ENCODE measurements around the gene ZNF540.
A peak's percentile ranks its signal among the peaks of the same experiment; 100 is the strongest.
"Not testable (repeated sequence)": the region's sequence is repeated elsewhere in the genome, so short reads cannot be mapped to it uniquely, and the experiment has no call there.

Gene ZNF540

DNA sequence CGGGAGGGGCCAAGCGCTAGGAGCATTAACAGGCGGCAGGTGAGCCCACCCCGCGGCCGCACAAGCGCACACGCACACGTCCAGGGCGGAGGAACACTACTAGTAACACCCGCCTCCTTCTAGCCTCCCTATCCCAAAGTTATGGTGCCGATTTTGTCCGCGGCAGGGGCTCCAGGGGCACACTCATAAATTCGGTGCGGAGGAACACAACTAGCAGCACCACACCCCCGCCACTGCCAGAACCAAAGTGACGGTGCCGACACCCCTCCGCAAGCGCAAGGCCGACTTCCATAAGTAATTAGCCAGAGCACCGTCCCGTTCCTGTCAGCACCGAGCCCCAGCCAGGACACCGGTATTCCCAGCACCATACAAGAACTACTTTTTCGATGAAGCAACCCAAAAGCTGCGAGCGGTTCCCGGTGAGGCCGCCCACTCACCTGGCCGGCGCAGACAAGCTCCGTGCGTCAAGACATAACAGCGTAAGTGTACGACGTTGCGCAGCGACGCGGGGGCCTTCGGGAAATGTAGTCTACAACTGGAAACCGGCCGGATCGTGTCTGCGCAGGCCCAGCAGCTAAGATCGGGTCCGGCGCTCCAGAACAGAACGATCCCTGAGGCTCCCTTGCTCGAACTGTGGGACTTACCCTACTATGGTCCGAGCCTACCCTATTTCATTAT, at the start of gene ZNF540, which contains the start of gene ZNF571:
Gene ZNF540, plus strand, starts transcription at position 573 of the 678 bp plus-strand sequence. CDS start 3,572 bp downstream, outside the sequence.
Gene ZNF571, minus strand, starts transcription at position 489 of the 678 bp plus-strand sequence. CDS start 8,116 bp downstream, outside the sequence.
- DNase-seq, result peak; percentile 84

DNA sequence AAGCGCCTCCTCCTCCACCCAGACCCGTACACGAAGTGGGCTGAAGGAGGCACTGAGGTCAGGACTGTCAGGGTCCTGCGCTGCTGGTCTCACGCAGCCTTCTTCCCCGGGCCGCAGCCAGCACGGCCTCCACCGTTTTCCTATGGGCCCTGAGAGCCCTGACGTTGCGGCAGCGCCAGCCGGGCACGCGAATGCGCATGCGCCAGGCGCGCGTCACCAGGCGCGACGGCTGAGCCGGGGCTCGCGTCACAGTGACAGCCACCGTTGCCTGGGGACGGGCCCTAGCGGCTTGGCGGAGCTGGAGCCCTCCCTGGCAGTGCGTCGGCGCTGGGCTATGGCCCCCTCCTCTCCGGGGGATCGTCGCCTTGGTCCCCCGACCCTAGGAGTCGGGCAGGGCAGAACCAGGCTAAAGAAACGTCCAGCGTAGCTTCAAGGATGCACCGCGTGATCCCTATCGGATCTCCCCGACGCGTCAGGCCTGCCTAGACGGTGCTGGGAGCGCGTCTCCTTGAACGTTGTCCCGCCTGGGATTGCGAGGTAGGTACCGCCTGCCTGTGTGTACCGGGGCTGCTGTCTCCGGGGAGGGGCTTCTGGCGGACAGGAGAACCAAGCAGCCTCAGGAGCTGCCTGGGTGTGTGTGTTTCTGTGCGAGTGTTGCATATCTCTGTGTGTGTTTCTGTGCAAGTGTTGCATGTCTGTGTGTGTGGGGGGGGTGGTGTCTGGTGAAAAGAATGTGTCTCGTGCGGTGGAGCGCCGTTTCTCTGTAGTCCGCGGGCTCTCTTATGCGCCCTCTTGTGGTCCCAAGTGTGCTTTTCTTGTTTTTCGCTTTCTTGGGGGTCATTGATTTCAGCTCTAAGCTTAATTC, 43.3 kb upstream of the ZNF540 start:
- DNase-seq, result no peak

DNA sequence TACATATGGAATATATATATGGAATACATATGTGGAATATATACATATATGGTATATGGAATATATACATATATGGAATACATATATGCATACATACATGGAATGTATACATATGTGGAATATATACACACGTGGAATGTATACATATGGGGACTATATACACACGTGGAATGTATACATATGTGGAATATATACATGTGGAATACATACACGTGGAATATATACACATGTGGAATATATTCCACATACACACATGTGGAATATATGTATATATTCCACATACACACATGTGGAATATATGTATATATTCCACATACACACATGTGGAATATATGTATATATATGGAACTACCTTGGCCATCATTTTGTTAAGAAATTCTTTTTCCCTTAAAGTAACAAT, 31.2 kb upstream of the ZNF540 start:
- DNase-seq, result no peak

DNA sequence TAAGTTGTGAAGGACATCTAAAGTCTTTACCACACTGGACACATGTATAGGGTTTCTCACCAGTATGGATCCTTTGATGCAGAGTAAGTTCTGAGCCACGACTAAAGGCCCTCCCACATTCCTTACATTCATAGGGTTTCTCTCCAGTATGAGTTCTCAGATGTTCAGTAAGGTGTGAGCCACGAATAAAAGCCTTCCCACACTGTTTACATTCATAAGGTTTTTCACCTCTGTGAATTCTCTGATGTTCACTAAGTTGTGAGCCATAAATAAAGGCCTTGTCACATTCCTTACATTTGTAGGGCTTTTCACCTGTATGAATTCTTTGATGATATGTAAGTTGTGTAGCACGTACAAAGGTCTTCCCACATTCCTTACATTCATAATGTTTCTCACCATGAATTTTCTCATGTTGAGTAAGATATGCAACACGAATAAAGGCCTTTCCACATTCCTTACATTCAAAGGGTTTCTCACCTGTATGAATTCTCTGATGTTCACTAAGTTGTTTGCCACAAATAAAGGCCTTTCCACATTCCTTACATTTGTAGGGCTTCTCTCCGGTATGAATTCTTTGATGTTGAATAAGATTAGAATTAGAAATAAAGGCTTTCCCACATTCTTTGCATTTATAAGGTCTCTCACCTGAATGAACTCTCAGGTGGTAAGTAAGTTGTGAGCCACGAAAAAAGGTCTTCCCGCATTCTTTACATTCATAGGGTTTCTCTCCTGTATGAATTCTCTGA, 29.9 kb upstream of the ZNF540 start:
- DNase-seq, result no peak

DNA sequence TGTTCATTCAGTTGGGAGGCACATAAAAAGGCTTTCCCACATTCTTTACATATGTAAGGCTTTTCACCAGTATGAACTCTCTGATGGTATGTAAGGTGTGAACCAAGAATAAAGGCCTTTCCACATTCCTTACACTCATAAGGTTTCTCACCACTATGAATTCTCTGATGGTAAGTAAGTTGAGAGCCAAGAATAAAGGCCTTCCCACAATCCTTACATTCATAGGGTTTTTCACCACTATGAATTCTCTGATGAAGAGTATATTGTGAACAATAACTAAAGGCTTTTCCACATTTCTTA, 29.4 kb upstream of the ZNF540 start:
- no peak for DNase-seq

DNA sequence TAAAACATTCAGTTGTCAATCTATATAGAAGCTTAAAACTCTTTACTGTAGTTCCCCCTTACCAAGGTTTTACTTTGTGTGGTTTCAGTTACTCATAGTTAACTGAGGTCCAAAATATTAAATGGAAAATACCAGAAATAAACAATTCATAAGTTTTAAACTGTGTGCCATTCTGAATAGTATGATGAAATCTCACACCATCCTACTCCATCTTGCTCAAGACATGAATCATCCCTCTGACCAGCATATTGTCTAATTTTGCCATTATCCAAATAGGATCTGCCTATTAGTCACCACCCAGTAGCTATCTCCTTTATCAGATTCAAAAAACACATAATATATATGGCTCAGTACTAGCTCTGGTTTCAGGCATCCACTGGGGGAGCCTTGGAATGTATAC, 22.5 kb upstream of the ZNF540 start:
- DNase-seq, result no peak

DNA sequence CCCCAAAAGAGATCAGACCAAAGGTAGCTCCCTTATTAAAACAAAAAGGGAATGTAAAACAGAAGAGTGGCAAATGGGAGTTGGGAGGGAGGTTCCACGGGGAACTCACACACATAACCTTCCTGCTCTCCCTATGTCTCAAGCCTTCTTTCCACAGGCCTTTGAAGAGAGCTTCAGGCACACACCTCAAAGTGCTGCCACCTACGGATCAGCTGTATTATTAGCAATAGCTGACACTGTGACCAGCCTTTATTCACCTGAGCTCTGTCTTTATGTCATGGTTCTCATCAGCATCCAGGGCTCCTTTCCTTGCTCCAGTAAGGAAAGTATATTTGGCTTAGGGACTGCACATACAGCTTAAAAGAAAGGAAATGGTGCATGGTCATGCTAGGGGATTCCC, 11.3 kb upstream of the ZNF540 start:
- no peak for DNase-seq

DNA sequence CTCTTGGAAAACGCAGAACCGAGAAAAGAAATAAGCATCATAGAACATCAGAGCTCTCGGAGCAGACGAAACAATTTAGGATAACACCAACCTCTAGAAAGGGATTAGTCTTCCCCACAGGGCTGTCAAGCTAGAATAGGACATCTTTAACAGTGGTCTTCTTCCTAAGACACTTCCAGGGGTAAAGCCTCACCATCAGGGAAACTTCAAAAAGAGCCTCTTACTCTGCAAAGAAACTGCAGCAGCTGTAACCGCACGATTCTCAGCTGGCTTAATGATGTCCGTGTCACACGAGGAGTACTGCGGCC, 726 bp upstream of the ZNF540 start:
- DNase-seq, result no peak

DNA sequence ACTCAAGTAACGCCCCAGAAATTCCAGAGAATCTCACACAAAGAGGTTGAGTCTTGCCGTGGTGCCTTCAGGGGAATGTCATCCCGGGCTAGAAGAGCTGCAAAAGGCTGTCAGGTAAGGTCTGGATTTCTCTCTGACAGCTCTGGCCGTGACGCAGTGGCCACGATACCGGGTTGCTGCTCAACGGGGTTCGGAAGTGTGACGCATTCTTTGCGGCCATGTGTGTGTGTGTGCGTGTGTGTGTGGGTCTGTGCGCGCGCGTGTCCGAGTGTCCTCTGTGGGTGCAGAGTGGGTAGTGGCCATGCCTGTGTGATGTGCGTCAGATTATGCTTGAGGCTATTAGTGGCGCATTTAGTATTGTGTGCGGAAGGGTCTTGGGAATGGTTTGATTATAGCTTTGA, 306 bp downstream of the ZNF540 start:
- DNase-seq, result no peak

DNA sequence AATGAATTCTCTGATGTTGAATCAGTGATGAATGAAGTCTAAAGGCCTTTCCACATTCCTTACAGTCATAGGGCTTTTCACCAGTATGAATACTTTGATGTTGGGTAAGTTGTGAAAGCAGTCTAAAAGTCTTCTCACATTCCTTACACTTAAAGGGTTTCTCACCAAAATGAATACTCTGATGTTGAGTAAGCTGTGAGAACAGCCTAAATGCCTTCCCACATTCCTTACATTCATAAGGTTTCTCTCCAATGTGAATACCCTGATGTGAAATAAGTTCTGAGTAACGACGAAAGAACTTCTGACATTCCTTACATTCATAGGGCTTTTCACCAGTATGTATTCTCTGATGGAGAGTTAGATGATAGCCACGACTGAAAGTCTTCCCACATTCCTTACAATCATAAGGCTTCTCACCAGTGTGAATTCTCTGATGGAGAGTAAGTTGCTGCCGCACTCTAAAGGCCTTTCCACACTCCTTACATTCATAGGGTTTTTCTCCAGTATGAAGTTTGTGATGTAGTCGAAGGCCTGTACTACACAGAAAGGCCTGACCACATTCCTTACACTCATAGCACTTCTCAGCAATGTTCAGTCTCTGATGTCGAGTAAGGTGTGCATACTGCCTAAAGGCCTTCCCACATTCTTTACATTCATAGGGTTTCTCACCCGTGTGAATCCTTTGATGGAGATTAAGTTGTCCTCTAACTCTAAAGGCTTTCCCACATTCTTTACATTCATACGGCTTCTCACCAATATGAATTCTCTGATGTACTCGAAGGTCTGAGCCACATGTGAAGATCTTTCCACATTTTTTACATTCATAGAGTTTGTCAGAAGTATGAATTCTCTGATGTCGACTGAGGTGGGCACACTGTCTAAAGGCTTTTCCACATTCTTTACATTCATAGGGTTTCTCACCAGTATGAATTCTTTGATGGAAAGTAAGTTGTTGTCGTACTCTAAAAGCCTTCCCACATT, 40.7 kb downstream of the ZNF540 start:
- no peak for DNase-seq

DNA sequence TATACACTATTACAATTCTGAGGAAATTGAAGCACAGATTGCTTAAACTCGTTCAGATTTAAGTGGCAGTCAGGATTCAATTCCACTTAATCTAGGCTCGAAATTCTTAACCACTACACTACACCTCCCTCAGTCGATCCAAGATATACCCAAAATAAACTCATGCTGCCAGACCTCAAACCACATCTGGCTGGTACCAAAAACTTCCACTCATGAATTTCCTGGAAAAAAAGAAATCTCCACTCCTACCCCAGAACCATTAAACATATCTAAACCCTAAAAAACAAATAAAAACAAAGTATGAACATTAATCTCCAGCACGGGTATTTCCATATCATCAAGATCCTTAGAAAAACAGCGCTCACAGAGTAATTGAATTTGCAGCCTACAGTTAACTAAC, 59.4 kb downstream of the ZNF540 start:
- no peak for DNase-seq

DNA sequence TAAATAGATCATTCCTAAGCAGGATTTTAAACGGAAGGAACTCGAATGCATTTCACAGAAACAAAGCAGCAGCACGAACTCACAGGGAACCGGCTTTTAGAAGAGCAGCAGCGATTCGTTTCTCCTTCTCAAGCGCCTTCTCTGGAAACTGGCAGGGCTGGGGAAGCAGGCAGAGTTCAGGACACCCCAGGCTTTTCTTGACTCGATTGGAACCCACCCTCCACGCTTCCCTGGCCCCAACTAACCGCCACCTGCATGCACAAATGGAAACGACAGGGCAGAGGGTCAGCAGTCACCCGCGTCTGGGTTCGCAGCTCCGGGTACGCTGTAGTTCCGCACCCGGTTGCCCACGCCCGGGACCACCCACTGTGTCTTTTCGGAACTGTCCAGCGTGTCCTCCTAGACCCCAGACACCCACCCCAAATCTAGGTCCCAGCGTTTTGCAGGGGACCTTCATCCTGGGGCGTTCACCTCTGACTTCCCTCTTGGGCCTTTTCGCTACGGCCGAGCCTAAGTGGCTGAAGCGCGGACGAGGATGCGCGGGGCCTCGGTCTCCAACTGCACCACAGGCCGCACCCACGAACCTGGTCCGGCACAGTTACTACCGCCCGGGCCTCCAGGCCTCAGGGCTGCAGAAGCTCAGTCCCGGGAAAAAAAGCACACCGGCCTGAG, 60.1 kb downstream of the ZNF540 start:
- no peak for DNase-seq

DNA sequence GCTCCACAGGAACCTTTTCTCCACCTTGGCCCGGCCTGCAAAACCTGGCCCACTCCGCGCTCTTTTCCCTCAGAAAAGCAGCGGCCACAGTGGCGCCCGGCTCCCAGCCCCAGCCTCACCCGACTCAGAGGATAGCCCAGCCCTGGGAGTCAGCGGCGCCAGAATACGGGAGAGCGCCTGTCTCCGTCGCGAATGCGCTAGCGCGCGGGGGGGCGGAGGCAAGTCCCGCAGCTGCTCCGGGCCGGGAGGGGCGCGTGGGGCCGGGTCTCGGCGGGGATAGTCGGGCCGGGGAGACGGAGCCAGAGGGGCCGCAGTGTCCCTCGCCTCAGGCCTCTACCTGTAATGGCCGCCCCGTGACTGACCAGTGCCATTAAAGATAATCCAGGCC, 60.6 kb downstream of the ZNF540 start, which contains the start of gene ZFP30:
Gene ZFP30, minus strand, starts transcription at position 165 of the 388 bp plus-strand sequence. CDS start 7,643 bp downstream, outside the sequence.
- peak; percentile 71 for DNase-seq

DNA sequence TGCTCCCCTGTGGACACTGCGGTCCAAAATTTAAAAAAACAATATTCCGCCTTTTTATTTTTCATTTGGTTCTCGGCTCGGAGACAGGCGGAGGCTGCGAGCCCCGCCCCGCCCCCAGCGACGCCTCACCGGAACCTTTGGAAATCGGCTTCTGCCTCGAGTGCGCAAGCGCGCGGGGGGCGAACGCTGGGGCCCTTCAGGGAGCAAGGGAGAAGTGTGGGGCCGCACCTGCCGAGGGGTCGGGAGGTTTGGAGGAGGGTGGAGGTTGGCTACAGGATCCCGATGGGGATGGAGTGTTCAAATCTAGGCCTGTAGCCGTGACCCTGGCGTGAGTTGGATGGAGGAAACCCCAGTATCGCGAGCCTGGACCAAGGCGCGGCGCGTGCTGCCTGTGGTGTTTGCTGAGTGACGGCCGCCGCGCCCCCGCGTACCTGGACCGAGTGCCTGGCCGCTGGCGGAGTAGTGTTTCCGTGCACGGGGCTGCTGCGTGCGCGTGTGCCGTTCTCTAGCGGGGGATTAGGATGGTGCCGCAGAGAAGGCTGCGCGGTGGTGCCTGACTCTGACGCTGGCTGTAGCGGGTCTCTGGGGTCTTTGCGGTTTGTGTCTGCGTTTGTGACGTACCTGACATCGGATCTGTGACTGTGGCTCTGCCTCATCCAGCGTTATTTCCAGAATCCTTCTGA, 61.2 kb downstream of the ZNF540 start:
- peak; percentile 72 for DNase-seq

DNA sequence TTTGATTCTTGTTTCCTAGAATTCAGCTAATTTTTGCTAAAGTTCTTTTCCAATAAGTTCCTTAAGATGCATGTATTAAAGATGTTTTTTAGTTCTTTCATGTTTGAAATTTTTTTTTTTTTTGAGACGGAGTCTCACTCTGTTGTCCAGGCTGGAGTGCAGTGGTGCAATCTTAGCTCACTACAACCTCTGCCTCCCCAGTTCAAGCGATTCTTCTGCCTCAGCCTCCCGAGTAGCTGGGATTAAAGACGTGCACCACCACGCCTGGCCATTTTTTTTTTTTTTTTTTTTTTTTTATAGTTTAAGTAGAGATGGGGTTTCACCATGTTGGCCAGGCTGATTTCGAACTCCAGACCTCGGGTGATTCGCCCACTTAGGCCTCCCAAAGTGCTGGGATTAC, 62.5 kb downstream of the ZNF540 start:
- not testable (repeated sequence) for DNase-seq

Data from NCI-H524 treated with DMSO at 0.1 percent for 48 hours (cell line).